Neutrophil (primary cell): ENCODE measurements around the gene PRR36.

Source experiments
- H3K27ac ChIP-seq: fragments of 200-600 bp; sonication (generic); 2 replicates; pipeline ENCODE4 v1.5.1; 2016; ENCODE audit warnings: mild to moderate bottlenecking, moderate library complexity
- H3K27me3 ChIP-seq: fragments of 200-600 bp; sonication (generic); 2 replicates; pipeline ENCODE4 v1.6.0; 2016; ENCODE audit warnings: mild to moderate bottlenecking
- H3K36me3 ChIP-seq: fragments of 200-600 bp; sonication (generic); 2 replicates; pipeline ENCODE4 v1.5.1; 2017
- H3K4me1 ChIP-seq, 2 experiments: fragments of 200-600 bp in 1 of 2; sonication (generic) in 1 of 2; 1 replicate in 1 of 2; 2 replicates in 1 of 2; pipeline versions ENCODE4 v1.5.1 to v1.6.1; 2013 to 2016; ENCODE audit warnings: low read depth in 1 of 2, low read length in 1 of 2, mild to moderate bottlenecking in 1 of 2, moderate library complexity in 1 of 2; ENCODE audit not compliant: control insufficient read depth in 1 of 2, insufficient read depth in 1 of 2
- H3K4me3 ChIP-seq, 2 experiments: fragments of 200-600 bp in 1 of 2; sonication (generic) in 1 of 2; 1 replicate in 1 of 2; 2 replicates in 1 of 2; pipeline ENCODE4 v1.5.1; 2013 to 2016; ENCODE audit warnings: low read depth in 1 of 2, low read length in 1 of 2, mild to moderate bottlenecking in 1 of 2, moderate library complexity in 1 of 2
- H3K9me3 ChIP-seq: fragments of 200-600 bp; sonication (generic); 2 replicates; pipeline ENCODE4 v1.5.1; 2016
- TF ChIP-seq, protein P1 (sequence below): fragments of 200-600 bp; sonication (generic); IDR thresholded peaks from 2 replicates; pipeline ENCODE4 v1.5.1; 2016; ENCODE audit warnings: antibody characterized with exemption

Gene PRR36

DNA sequence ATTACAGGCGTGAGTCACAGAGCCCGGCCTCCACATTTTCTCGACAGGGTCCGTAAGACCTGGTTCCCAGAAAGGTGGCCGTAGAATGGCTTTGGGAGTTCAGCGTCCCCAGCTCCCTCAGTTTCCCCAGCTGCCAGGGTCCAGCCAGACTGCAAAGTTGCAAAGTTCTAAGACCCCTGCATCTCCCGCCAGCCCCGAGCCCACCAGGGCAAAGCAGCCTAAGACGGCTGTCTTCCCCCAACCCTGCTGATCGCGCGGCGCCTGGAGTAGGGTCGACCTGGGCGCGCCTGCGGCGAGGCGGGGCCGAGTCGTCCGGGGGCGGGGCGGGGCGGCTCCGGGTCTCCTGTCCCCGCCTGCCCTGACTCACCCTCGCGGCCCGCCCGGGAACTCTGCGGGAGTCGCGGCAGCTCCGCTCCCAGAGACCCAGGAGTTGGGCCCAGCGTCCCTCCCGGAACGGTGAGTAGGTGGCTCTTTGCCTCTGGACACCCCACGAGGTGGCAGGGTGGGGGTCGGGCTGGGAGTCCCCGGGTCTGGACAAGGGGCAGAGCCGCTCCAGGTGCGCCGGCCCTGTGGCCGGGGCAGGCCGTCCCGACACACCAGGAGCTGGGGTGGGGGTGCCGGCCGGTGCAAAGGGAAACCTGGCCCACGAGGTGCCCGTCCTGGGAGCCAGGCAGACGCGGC, 14.1 kb upstream of the PRR36 start, which contains the start of gene LRRC8E:
TSS of gene LRRC8E (plus strand) at position 366 of the 681 bp plus-strand sequence. CDS start 7,094 bp downstream, outside the sequence.
- H3K9me3 ChIP-seq: no peaks in the 10 kb centered on the region
- H3K4me1 ChIP-seq: peaks cover 0 to 3% of the 10 kb centered on the region in 2 experiments
- no peak within 1 kb of the TSS for H3K27ac ChIP-seq
- peaks cover 76% of the 10 kb centered on the region for H3K27me3 ChIP-seq
- H3K4me3 ChIP-seq: no peak within 1 kb of the TSS
- H3K36me3 ChIP-seq: no peaks in the 10 kb centered on the region
- TF ChIP-seq, protein P1, sequence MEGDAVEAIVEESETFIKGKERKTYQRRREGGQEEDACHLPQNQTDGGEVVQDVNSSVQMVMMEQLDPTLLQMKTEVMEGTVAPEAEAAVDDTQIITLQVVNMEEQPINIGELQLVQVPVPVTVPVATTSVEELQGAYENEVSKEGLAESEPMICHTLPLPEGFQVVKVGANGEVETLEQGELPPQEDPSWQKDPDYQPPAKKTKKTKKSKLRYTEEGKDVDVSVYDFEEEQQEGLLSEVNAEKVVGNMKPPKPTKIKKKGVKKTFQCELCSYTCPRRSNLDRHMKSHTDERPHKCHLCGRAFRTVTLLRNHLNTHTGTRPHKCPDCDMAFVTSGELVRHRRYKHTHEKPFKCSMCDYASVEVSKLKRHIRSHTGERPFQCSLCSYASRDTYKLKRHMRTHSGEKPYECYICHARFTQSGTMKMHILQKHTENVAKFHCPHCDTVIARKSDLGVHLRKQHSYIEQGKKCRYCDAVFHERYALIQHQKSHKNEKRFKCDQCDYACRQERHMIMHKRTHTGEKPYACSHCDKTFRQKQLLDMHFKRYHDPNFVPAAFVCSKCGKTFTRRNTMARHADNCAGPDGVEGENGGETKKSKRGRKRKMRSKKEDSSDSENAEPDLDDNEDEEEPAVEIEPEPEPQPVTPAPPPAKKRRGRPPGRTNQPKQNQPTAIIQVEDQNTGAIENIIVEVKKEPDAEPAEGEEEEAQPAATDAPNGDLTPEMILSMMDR: no peak

DNA sequence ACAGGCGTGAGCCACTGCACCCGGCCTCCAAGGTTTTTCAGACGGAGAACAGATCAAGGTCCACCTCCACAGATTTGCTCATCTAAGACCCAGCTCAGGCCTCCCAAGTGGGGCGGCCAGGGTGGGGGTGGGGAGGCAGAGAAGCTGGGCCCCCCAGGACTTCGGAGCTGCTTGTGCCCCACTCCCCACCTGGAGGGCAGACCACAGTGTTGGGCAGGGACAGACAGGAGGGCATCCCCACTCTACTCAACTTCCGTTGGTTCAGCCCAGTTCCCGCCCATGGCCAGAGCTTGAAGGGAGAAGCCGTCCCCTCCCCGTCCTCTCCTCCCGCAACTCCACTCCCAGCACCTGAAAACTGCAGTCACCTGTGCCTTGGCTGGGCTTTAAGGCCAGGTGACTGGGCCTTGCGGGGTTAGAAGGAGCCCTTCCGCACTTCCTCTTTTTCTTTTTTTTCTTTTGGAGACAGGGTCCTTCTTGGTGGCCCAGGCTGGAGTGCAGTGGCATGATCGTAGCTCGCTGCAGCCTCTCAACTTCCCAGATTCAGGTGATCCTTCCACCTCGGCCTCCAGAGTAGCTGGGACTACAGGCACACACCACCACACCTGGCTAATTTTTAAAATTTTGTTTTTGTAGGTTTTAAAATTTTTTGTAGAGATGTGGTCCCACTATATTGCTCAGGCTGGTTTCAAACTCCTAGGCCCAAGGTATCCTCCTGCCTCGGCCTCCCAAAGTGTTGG, 13.4 kb upstream of the PRR36 start:
- Histone ChIP-seq H3K4me3 (no peak overlapping the region), H3K4me1 (peaks cover 0 to 3% of the 10 kb centered on the region in 2 experiments), H3K27me3 (peaks cover 69% of the 10 kb centered on the region), H3K36me3 (no peaks in the 10 kb centered on the region), H3K27ac (no peak overlapping the region), H3K9me3 (no peaks in the 10 kb centered on the region)
- TF ChIP-seq, protein P1: no peak

DNA sequence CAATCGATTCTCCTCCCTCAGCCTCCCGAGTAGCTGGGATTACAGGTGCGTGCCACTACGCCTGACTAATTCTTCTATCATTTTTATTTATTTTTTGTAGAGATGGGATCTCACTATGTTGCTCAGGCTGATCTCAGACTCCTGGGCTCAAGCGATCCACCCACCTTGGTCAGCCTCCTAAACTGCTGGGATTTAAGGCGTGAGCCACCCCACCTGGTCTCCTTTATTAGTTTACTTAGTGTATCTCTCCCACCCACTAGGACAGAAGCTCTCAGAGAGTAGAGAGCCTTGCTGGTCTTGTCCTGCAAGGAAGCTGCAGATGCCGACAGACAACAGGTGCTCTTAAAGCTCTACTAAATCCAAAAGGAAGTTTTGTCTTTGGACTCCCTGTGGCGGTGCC, 11.6 kb upstream of the PRR36 start:
- H3K4me1 ChIP-seq: peaks cover 0 to 3% of the 10 kb centered on the region in 2 experiments
- no peaks in the 10 kb centered on the region for H3K36me3 ChIP-seq
- H3K9me3 ChIP-seq: no peaks in the 10 kb centered on the region
- TF ChIP-seq, protein P1: no peak
- H3K4me3 ChIP-seq: no peak overlapping the region
- peaks cover 62% of the 10 kb centered on the region for H3K27me3 ChIP-seq
- no peak overlapping the region for H3K27ac ChIP-seq

DNA sequence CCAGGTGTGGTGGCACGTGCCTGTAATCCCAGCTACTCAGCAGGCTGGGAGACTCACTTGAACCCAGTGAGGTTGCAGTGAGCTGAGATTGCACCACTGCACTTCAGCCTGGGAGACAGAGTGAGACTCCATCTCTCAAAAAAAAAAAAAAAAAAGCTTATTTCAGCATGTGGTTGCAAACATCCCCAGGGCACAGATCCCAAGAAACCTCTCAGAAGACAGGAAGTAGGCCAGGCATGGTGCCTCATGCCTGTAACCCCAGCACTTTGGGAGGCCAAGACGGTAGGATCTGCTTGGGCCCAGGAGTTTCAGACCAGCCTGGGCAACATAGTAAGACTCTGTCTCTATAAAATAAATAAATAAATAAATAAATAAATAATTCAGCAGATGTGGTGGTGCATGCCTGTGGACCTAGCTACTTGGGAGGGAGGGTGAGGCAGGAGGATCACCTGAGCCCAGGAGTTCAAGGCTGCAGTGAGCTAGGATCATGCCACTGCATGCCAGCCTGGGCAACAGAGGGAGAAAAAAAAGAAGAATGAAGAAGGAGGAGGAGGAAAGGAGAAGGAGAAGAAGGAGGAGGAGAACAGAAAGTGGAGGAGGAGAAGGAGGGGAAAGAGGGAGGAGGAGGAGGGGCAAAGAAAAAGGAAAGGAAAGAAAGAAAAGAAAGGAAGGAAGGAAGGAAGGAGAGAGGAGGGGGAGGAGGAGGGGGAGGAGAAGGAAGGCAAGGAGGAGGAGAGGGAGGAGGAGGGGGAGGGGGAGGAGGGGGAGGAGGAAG, 9.8 kb upstream of the PRR36 start:
- TF ChIP-seq, protein P1: no peak
- H3K27ac ChIP-seq: no peak overlapping the region
- no peaks in the 10 kb centered on the region for H3K36me3 ChIP-seq
- H3K4me3 ChIP-seq: no peak overlapping the region
- peaks cover 0 to 3% of the 10 kb centered on the region in 2 experiments for H3K4me1 ChIP-seq
- H3K9me3 ChIP-seq: no peaks in the 10 kb centered on the region
- peaks cover 46% of the 10 kb centered on the region for H3K27me3 ChIP-seq

DNA sequence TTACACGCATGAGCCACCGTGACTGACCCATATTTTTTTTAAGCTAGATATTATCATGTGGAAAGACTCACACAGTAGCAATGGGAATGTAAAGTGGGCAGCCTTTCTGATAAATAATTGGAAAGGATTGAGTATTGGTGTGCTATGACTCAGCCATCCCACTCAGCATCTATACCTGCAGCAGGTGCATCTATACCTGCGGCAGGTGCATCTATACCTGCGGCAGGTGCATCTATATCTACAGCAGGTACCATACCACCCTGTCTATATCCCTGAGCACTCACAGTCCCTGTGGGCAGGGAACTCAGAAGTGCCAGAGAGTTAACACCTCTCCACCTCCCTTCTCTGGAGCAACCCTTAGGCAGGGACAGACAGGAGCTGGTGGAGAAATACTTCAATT, 8.9 kb upstream of the PRR36 start:
- H3K36me3 ChIP-seq: no peaks in the 10 kb centered on the region
- H3K4me1 ChIP-seq: peaks cover 0 to under 1% of the 10 kb centered on the region in 2 experiments
- peaks cover 38% of the 10 kb centered on the region for H3K27me3 ChIP-seq
- H3K27ac ChIP-seq: no peak overlapping the region
- TF ChIP-seq, protein P1: no peak
- H3K4me3 ChIP-seq: no peak overlapping the region
- no peaks in the 10 kb centered on the region for H3K9me3 ChIP-seq
